ENCODE measurements around the gene SDF4.

DNA sequence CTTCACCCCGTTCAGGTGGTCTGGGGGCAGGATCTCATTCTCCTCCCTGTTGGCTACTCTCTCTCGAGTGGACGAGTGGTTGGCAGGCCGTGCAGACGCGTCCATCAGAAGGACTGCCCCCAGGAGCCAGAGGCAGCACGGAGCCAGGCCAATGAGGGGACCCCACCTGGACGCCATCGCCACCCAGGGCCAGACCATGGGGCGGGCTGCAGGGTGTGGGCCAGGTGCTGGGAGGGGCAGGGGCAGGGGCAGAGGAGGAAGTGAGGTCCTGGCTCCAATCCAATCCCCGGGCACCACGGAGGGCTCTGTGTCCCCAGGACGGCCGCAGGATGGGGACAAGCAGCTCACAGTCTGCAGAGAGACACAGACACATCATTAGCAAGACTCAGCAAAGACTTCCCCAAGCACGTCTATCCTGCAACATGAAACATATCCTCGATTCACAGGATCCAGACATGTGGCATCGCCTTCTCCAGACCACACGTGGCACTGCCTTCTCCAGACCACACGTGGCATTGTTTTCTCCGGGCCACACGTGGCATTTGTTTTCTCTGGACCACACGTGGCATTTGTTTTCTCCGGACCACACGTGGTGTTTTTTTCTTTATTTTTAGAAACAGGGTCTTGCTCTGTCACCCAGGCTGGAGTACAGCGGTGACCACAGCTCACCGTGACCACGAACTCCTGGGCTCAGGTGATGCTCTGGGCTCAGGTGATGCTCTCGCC, 3.0 kb downstream of the SDF4 start:
- TF ChIP-seq, protein P1, sequence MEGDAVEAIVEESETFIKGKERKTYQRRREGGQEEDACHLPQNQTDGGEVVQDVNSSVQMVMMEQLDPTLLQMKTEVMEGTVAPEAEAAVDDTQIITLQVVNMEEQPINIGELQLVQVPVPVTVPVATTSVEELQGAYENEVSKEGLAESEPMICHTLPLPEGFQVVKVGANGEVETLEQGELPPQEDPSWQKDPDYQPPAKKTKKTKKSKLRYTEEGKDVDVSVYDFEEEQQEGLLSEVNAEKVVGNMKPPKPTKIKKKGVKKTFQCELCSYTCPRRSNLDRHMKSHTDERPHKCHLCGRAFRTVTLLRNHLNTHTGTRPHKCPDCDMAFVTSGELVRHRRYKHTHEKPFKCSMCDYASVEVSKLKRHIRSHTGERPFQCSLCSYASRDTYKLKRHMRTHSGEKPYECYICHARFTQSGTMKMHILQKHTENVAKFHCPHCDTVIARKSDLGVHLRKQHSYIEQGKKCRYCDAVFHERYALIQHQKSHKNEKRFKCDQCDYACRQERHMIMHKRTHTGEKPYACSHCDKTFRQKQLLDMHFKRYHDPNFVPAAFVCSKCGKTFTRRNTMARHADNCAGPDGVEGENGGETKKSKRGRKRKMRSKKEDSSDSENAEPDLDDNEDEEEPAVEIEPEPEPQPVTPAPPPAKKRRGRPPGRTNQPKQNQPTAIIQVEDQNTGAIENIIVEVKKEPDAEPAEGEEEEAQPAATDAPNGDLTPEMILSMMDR (IDR thresholded peaks at IDR 0.05) = no peak
- TF ChIP-seq POLR2A (IDR thresholded peaks at IDR 0.05) = no peak

All from sigmoid colon (tissue), 3 donors.